DND-41 (cell line): ENCODE measurements around the gene CDH19.

Experiments
- ATAC-seq: fragments of 200-7000 bp; cut with Tn5 transposase; 3 replicates; pipeline ENCODE4 v1.9.1; 2021; ENCODE audit warnings: low read depth; ENCODE audit not compliant: insufficient read depth
- DNase-seq: peaks from one replicate; pipeline ENCODE4 v3.0.0-alpha.2; 2020
- H2AFZ ChIP-seq: 2 replicates; pipeline ENCODE4 v1.6.0; 2012; ENCODE audit warnings: low read depth, low read length
- H3K27ac ChIP-seq: 2 replicates; pipeline ENCODE4 v1.5.1; 2012; ENCODE audit warnings: low read length, inconsistent platforms
- H3K27me3 ChIP-seq: fragments of 200-600 bp; sonication (generic); 2 replicates; pipeline ENCODE4 v1.6.0; 2012; ENCODE audit warnings: low read length, mild to moderate bottlenecking, inconsistent platforms; ENCODE audit not compliant: insufficient read depth, poor library complexity
- H3K36me3 ChIP-seq: 2 replicates; pipeline ENCODE4 v1.5.1; 2012; ENCODE audit warnings: low read length, inconsistent platforms; ENCODE audit not compliant: insufficient read depth
- H3K4me1 ChIP-seq: 2 replicates; pipeline ENCODE4 v1.5.1; 2012; ENCODE audit warnings: mild to moderate bottlenecking, low read length; ENCODE audit not compliant: insufficient read depth
- H3K4me2 ChIP-seq: 2 replicates; pipeline ENCODE4 v1.6.0; 2012; ENCODE audit warnings: mild to moderate bottlenecking, moderate library complexity, low read length, inconsistent platforms; ENCODE audit not compliant: insufficient read depth
- H3K4me3 ChIP-seq, 2 experiments: fragments of 200-600 bp in 1 of 2; shearing (Covaris generic) in 1 of 2; 2 replicates each; pipeline ENCODE4 v1.5.1; 2012 to 2016; ENCODE audit warnings: inconsistent platforms in 2 of 2, low read length in 2 of 2, mild to moderate bottlenecking in 2 of 2, low read depth in 1 of 2, moderate library complexity in 1 of 2
- H3K79me2 ChIP-seq: 2 replicates; pipeline ENCODE4 v1.6.0; 2012; ENCODE audit warnings: low read length, inconsistent platforms; ENCODE audit not compliant: insufficient read depth
- H3K9ac ChIP-seq: 2 replicates; pipeline ENCODE4 v1.6.0; 2012; ENCODE audit warnings: low read depth, mild to moderate bottlenecking, inconsistent platforms, low read length, moderate library complexity
- H3K9me3 ChIP-seq: 2 replicates; pipeline ENCODE4 v1.5.1; 2012; ENCODE audit warnings: low read length, moderate library complexity, mild to moderate bottlenecking, inconsistent platforms; ENCODE audit not compliant: insufficient read depth, severe bottlenecking
- H4K20me1 ChIP-seq: 2 replicates; pipeline ENCODE4 v1.6.0; 2012; ENCODE audit warnings: low read length; ENCODE audit not compliant: insufficient read depth
- CTCF ChIP-seq: IDR thresholded peaks from 2 replicates; pipeline ENCODE4 v1.5.1; 2012; ENCODE audit warnings: borderline replicate concordance, low read length, moderate library complexity, mild to moderate bottlenecking; ENCODE audit not compliant: poor library complexity, severe bottlenecking; ENCODE audit errors: extremely low read depth
- EZH2 ChIP-seq: IDR thresholded peaks from 3 replicates; pipeline ENCODE4 v1.6.1; 2012; ENCODE audit warnings: borderline replicate concordance, low read depth, mild to moderate bottlenecking, moderate library complexity, low read length, inconsistent platforms; ENCODE audit not compliant: severe bottlenecking

The CDH19 gene

DNA sequence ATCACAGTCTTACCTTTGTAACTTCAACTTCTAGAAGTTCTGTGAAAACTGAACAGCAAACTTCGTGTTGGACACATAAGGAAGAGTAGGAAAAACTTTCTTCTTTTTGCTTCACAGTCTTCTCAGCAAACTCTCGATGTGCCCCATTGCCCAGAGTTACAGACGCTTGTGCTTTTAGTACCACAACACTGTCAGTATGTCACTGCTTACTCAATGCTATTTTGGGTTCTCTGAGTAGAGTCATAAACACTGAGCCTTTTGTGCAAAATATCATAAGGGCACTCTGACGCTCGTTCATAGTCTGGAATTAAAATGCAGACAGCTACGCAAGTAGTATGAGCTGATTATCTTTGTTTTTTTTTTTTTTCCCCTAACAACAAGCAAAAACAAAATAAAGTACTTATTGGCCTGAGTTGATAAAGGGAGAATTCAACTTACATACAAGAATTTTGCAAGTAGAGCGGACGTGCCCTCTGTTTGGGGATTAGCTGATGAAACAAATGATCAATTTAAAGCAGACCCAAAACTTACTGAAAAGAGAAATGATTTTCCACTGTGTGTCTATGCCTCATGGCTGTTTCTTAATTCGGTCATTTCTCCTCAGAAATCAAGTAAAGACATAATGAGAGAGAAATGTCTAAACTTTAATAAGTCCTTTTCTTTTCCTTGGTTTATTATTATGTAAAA lies at the start of gene CDH19:
Gene CDH19, minus strand, starts transcription at position 150 of the 687 bp plus-strand sequence. CDS start 31,886 bp downstream, outside the sequence.
- Histone ChIP-seq H3K36me3 (no peaks in the 10 kb centered on the region), H4K20me1 (no peaks in the 10 kb centered on the region), H3K4me2 (no peak within 1 kb of the TSS), H2AFZ (no peak within 1 kb of the TSS), H3K9me3 (no peaks in the 10 kb centered on the region), H3K27ac (no peak within 1 kb of the TSS), H3K79me2 (no peaks in the 10 kb centered on the region), H3K27me3 (no peaks in the 10 kb centered on the region), H3K4me3 (no peak within 1 kb of the TSS), H3K9ac (no peak within 1 kb of the TSS), H3K4me1 (no peaks in the 10 kb centered on the region)
- DNase-seq (no peak), ATAC-seq (no peak)
- no peak for TF ChIP-seq EZH2
- TF ChIP-seq CTCF: no peak

GRCh38 chr18:66647671-66648070 lies 43.8 kb upstream of the CDH19 start:
- no peak overlapping the region for H3K4me3 ChIP-seq
- no peaks in the 10 kb centered on the region for H3K4me1 ChIP-seq
- no peaks in the 10 kb centered on the region for H3K79me2 ChIP-seq
- H3K27me3 ChIP-seq: no peaks in the 10 kb centered on the region
- TF ChIP-seq CTCF (no peak), EZH2 (no peak)
- H3K4me2 ChIP-seq: no peak overlapping the region
- DNase-seq: no peak
- ATAC-seq: no peak
- no peak overlapping the region for H3K9ac ChIP-seq
- H4K20me1 ChIP-seq: no peaks in the 10 kb centered on the region
- no peaks in the 10 kb centered on the region for H3K36me3 ChIP-seq
- H2AFZ ChIP-seq: no peak overlapping the region
- no peaks in the 10 kb centered on the region for H3K9me3 ChIP-seq
- no peak overlapping the region for H3K27ac ChIP-seq

- Histone ChIP-seq H3K4me1 (no peaks in the 10 kb centered on the region), H3K79me2 (no peaks in the 10 kb centered on the region), H3K9me3 (no peaks in the 10 kb centered on the region), H3K4me2 (no peak overlapping the region), H3K9ac (no peak overlapping the region), H3K36me3 (no peaks in the 10 kb centered on the region), H3K27ac (no peak overlapping the region), H3K27me3 (no peaks in the 10 kb centered on the region), H4K20me1 (no peaks in the 10 kb centered on the region), H3K4me3 (no peak overlapping the region), H2AFZ (no peak overlapping the region)
- no peak for DNase-seq
- TF ChIP-seq CTCF (no peak), EZH2 (no peak)
- ATAC-seq: no peak
Observed at GRCh38 chr18:66646609-66647008, 42.7 kb upstream of the CDH19 start.
